H1 (cell line): ENCODE results near the gene ARPC2.

ENCODE experiments used
- JUN ChIP-seq: IDR thresholded peaks from 2 replicates; pipeline ENCODE4 v1.6.1; 2011; ENCODE audit warnings: low read depth, mild to moderate bottlenecking, improper control_type of control experiment, low read length
- TEAD4 ChIP-seq: IDR thresholded peaks from 2 replicates; pipeline ENCODE4 v1.6.1; 2012; ENCODE audit warnings: low read depth, low read length, inconsistent platforms, mixed read lengths
- TF ChIP-seq, protein P1 (sequence below), 3 experiments: IDR thresholded peaks; 1 replicate in 2 of 3; 2 replicates in 1 of 3; pipeline versions ENCODE4 v1.5.1 to v1.6.1; 2011; ENCODE audit warnings: low read length in 3 of 3, mild to moderate bottlenecking in 3 of 3, inconsistent platforms in 2 of 3, low read depth in 1 of 3, moderate library complexity in 1 of 3; ENCODE audit not compliant: insufficient read depth in 1 of 3; ENCODE audit errors: control extremely low read depth in 1 of 3
- TF ChIP-seq, protein P2 (sequence below): IDR thresholded peaks from 2 replicates; pipeline ENCODE4 v1.6.1; 2011; ENCODE audit warnings: low read depth, mild to moderate bottlenecking, low read length; ENCODE audit not compliant: insufficient read depth

DNA sequence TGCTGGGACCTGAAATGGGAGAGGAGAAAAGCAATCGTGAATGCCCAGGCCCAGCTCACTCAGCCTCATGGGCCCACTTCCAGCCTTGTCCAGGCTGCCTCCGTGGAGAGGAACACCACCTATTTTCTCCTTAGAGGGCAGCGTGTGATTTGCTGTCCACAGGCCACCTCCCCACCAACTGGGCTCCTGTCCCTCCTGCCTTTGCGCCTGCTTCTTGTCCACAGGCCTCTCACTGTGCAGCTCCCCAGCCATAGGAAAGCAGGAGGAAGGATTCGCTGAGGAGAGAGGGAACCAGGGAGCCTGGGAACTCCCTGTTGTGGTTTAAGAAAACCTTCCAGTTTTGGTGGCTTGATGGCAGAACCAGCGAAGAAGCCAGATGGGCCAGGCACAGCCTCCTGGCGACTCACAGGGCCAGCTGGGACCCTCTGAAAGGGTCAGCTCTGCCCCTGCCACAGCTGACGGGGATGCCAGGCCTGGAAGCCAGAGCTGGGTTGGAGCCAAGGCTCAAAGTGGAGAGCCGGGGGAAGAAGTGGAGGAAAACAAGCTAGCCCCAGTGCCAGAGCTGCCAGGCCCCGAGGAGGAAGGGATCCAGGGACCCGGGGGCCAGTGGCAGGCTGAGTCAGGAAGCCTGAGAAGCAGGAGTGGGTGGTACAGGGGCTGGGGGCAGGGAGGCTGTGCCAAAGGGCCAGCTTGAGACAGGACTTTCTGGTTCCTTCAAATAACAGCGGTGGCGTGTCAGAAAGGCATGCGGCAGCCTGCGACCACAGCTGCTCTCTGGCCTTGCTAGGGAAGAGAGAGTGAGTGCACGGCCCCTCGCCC is 65.4 kb downstream of the ARPC2 start:
- TF ChIP-seq, protein P1, sequence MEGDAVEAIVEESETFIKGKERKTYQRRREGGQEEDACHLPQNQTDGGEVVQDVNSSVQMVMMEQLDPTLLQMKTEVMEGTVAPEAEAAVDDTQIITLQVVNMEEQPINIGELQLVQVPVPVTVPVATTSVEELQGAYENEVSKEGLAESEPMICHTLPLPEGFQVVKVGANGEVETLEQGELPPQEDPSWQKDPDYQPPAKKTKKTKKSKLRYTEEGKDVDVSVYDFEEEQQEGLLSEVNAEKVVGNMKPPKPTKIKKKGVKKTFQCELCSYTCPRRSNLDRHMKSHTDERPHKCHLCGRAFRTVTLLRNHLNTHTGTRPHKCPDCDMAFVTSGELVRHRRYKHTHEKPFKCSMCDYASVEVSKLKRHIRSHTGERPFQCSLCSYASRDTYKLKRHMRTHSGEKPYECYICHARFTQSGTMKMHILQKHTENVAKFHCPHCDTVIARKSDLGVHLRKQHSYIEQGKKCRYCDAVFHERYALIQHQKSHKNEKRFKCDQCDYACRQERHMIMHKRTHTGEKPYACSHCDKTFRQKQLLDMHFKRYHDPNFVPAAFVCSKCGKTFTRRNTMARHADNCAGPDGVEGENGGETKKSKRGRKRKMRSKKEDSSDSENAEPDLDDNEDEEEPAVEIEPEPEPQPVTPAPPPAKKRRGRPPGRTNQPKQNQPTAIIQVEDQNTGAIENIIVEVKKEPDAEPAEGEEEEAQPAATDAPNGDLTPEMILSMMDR (IDR thresholded peaks at IDR 0.05; ENCODE audit: control extremely low read depth in 1 of 3, insufficient read depth in 1 of 3, low read depth in 1 of 3, low read length in 3 of 3): no peak
- no peak for TF ChIP-seq TEAD4
- no peak for TF ChIP-seq JUN
- TF ChIP-seq, protein P2, sequence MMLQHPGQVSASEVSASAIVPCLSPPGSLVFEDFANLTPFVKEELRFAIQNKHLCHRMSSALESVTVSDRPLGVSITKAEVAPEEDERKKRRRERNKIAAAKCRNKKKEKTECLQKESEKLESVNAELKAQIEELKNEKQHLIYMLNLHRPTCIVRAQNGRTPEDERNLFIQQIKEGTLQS: no peak
